Stimulated activated memory B cell treated with anti-CD40 and anti-IgM and Interleukin-4, amounts not matched to agents 10 μg/mL and 1 μg/mL and 100 μg/mL, for 72 hours (primary cell): ENCODE results near the gene PIK3CA.
"Not testable (repeated sequence)": the region's sequence is repeated elsewhere in the genome, so short reads cannot be mapped to it uniquely, and the experiment has no call there.

Source experiments
- ATAC-seq: fragments of 150-1000 bp; cut with Tn5 transposase; 2 replicates; pipeline ENCODE4 v1.10.0; 2021
- H3K27ac Mint-ChIP-seq: one replicate; pipeline ENCODE4 v1.8.0; 2022; ENCODE audit warnings: mild to moderate bottlenecking, mixed read lengths
- H3K27me3 Mint-ChIP-seq: one replicate; pipeline ENCODE4 v1.8.0; 2022; ENCODE audit warnings: mixed read lengths
- H3K36me3 Mint-ChIP-seq: one replicate; pipeline ENCODE4 v1.8.0; 2022; ENCODE audit warnings: mixed read lengths
- H3K4me1 Mint-ChIP-seq: one replicate; pipeline ENCODE4 v1.8.0; 2022; ENCODE audit warnings: mixed read lengths
- H3K4me3 Mint-ChIP-seq: one replicate; pipeline ENCODE4 v1.8.0; 2022; ENCODE audit warnings: mild to moderate bottlenecking, moderate library complexity, mixed read lengths
- H3K9me3 Mint-ChIP-seq: one replicate; pipeline ENCODE4 v1.8.0; 2022; ENCODE audit warnings: mixed read lengths

PIK3CA gene

GRCh38 chr3:179257742-179258141, 109.6 kb downstream of the PIK3CA start:
- peaks cover 40% of the 10 kb centered on the region for H3K4me1 Mint-ChIP-seq
- not testable (repeated sequence) for H3K36me3 Mint-ChIP-seq, ATAC-seq, H3K27ac Mint-ChIP-seq, H3K27me3 Mint-ChIP-seq, H3K4me3 Mint-ChIP-seq
- H3K9me3 Mint-ChIP-seq: peaks cover 11% of the 10 kb centered on the region

DNA sequence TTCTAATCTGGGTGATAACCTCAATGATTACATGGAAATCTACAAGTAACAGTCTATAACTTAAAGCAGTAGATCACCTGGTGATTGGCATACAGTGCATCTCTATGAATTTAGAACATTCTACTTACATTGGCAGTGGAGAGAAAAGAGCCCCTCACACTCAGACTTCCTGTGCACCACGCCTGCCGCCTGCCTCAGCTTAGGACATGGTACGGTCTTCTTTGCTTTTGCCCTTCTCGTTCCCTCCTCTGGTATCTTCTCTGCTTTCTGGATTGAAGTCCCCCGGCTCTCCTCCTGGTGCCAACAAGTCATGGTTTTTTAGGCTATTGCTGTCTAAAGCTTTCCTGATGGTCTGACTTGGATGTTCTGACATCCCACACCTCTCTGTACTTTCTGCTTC, 110.7 kb downstream of the PIK3CA start:
- Mint-ChIP-seq H3K36me3 (no peaks in the 10 kb centered on the region), H3K9me3 (peaks cover 11% of the 10 kb centered on the region), H3K4me3 (peak overlapping the region; percentile 59), H3K27me3 (no peaks in the 10 kb centered on the region), H3K27ac (peak overlapping the region; percentile 18), H3K4me1 (peaks cover 40% of the 10 kb centered on the region)
- ATAC-seq: no peak

DNA sequence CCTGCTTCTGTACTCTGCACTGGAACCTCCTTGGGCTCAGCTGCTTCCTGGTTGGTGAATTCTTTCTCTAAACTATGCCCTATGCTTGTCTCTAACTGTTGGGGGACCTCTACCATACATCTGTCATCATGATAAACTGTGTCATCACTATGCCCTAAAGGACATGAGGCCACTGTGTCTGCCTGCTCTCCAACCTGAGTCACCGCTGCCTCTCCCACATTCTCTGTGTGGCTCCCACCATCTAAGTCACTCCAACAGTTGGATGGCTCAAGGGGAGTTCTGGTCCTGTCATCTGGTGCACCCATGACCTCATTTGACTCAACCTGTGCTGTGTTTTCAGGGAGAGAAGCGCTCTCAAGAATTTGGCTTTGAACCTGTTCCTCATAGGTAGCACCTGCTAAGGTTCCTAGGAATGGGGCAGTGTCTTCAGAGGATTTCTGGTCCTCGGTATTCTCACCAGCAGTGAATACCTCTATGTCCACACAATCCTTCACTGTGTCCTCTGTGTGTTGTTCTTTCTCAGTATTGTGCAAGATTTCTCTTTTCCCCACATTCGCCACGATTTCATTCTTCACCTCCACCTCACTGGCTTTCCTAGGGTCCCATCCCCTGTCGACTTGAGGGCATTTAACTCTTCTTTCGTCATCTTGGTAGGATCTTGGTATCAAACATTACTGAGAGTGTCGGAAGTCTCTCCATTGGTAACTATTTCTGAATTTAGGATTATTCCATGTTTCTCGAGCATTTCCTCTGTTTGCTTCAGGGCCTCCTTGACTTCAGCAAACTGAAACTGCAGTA, 112.0 kb downstream of the PIK3CA start:
- H3K36me3 Mint-ChIP-seq, H3K27me3 Mint-ChIP-seq, ATAC-seq: not testable (repeated sequence)
- peaks cover 11% of the 10 kb centered on the region for H3K9me3 Mint-ChIP-seq
- peaks cover 49% of the 10 kb centered on the region for H3K4me1 Mint-ChIP-seq
- H3K27ac Mint-ChIP-seq: peak overlapping the region; percentile 18
- peak overlapping the region; percentile 74 for H3K4me3 Mint-ChIP-seq

DNA sequence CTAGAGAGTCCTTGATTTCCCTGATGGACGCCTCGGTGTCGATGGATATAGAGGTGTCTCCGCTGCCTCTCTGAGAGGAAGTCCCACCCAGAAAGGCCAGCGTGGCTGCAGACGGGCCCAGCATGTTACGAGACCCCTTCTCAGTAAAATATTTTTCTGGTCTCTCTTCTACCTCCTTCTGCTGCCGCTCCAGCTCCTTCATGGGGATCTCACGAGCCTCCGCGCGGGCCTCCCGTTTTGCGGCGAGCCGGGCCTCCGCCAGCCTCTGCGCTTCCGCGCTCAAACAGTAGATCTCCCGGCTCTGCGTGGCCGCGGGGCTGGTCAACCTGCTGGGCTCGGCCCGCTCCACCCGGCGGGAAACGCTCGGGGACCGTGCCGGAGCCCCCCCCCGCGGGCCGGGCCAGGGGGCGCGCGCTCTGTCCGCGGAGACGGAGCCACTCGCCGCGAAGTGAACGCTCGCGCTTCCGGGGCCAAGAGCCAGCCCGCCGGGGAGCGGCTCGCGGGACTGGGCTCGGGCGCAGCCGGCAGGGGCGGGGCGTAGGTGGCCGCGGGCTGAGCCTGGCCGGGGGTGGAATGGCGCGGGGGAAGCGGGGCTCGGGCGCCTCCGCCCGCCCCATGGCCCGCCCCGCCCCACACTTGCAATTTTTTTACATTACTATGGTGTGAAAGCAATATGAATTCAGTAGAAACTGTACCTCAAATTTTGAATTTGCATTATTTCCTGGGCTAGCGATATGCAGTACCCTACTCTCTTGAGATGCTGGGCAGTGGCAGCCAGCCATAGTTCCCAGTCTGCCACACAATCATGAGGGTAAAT, 113.0 kb downstream of the PIK3CA start:
- Mint-ChIP-seq H3K36me3 (no peaks in the 10 kb centered on the region), H3K4me3 (peak overlapping the region; percentile 74), H3K27ac (peak overlapping the region; percentile 18), H3K27me3 (no peaks in the 10 kb centered on the region), H3K4me1 (peaks cover 50% of the 10 kb centered on the region), H3K9me3 (peaks cover 11% of the 10 kb centered on the region)
- peak; percentile 92 for ATAC-seq

DNA sequence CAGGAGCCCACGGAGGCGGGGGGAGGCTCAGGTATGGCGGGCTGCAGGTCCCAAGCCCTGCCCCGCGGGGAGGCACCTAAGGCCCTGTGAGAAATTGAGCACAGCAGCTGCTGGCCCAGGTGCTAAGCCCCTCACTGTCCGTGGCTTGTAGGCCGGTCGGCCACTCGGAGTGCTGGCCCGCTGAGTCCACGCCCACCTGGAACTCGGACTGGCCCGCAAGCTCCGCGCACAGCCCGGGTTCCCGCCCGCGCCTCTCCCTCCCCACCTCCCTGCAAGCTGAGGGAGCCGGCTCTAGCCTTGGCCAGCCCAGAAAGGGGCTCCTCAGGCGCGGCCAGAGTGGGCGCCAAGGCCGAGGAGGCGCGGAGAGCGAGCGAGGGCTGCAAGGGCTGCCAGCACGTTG, 115.0 kb downstream of the PIK3CA start:
- peaks cover 56% of the 10 kb centered on the region for H3K4me1 Mint-ChIP-seq

GRCh38 chr3:179264449-179264848, 116.3 kb downstream of the PIK3CA start:
- H3K36me3 Mint-ChIP-seq: no peaks in the 10 kb centered on the region
- no peaks in the 10 kb centered on the region for H3K27me3 Mint-ChIP-seq
- ATAC-seq: no peak
- H3K4me1 Mint-ChIP-seq: peaks cover 55% of the 10 kb centered on the region
- no peak overlapping the region for H3K4me3 Mint-ChIP-seq
- H3K9me3 Mint-ChIP-seq: peaks cover 11% of the 10 kb centered on the region
- no peak overlapping the region for H3K27ac Mint-ChIP-seq

More for the DNA sequence above, 115.0 kb downstream of the PIK3CA start:
- peaks cover 11% of the 10 kb centered on the region for H3K9me3 Mint-ChIP-seq
- no peaks in the 10 kb centered on the region for H3K27me3 Mint-ChIP-seq
- no peaks in the 10 kb centered on the region for H3K36me3 Mint-ChIP-seq
- no peak overlapping the region for H3K4me3 Mint-ChIP-seq
- H3K27ac Mint-ChIP-seq: no peak overlapping the region
- ATAC-seq: no peak

DNA sequence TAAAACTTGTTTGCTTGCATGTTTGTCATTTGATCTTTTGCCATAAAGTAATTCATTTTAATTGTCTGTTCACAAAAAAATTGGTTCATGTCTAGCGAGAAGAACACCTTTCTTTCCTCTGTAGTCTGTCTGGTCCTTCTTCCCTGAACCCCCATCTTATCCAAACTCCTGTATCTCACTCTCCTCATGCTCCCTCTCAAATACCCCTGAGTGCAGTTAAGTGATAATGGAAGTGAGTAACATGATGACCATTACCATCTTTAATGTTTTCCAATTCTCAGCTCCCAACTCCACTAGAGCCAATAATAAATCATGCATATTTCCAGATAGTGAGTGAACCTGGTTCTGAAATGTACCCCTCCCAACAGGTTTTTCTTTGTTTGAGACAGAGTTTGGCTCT, 116.9 kb downstream of the PIK3CA start:
- no peaks in the 10 kb centered on the region for H3K36me3 Mint-ChIP-seq
- no peak overlapping the region for H3K4me3 Mint-ChIP-seq
- H3K4me1 Mint-ChIP-seq: peaks cover 48% of the 10 kb centered on the region
- no peaks in the 10 kb centered on the region for H3K27me3 Mint-ChIP-seq
- ATAC-seq: no peak
- H3K9me3 Mint-ChIP-seq: peaks cover 5% of the 10 kb centered on the region
- H3K27ac Mint-ChIP-seq: peak overlapping the region; percentile 90

GRCh38 chr3:179265875-179266274, 117.7 kb downstream of the PIK3CA start:
- peaks cover 40% of the 10 kb centered on the region for H3K4me1 Mint-ChIP-seq
- no peaks in the 10 kb centered on the region for H3K9me3 Mint-ChIP-seq
- no peaks in the 10 kb centered on the region for H3K27me3 Mint-ChIP-seq
- no peaks in the 10 kb centered on the region for H3K36me3 Mint-ChIP-seq
- H3K4me3 Mint-ChIP-seq: peak overlapping the region; percentile 66
- H3K27ac Mint-ChIP-seq: peak overlapping the region; percentile 90
- ATAC-seq: peak; percentile 90

DNA sequence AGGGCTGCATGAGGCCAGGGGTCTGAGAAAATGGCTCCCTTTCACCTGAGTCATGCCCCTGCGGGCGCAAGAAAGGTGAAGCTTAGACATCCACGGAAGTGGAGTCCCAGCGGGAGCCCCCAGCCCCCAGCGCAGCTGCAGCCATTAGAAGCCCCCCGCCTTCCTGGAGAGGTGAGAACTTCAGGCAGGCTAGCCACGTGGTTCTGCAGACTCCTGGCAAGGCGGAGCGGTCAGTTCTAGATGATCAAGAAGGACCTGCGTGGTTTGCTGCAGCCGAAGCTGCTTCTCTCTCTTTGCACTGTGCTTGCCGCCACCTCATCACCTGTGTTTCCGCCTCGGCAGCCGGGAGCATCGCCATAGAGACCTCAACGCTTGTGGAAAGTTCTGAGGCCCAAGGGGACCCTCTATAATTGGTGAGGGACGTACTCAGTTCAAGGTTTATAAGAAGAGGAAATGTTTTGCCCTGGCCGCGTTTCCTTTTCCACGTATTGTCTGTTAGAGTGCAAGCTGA, 118.6 kb downstream of the PIK3CA start:
- Mint-ChIP-seq H3K4me3 (peak overlapping the region; percentile 66), H3K9me3 (no peaks in the 10 kb centered on the region), H3K4me1 (peaks cover 38% of the 10 kb centered on the region), H3K27ac (peak overlapping the region; percentile 90), H3K27me3 (no peaks in the 10 kb centered on the region), H3K36me3 (no peaks in the 10 kb centered on the region)
- ATAC-seq: peak; percentile 85

DNA sequence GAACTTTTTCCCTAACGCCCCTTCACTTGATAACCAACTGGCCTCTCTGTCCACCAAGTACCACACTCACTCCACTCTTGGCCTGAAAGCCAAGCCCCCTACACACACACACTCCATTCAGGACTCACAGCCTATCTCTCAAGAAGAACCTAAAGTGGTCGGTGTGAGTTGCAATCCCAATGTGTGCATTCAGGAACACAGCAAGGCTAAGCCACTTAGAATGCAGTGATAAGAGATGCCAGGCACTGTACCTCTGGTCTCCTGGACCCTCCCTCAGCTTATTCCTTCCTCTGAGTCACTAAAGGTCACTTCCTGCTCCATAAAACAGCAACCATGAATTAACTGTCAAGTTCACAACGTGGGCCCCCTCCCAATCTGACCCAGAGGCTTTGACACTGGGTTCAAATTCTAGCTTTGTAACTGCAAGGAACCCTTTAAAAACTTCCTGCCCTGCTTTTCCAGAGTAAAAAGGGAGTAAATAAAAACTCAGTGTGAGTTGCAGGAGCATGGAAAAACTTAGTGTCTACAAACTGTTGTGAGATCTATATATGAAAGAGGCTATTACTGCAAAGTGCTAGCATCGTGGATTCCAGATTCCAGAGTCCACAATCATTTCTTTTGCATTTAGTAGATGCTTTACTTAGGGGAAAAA, 120.4 kb downstream of the PIK3CA start:
- H3K4me3 Mint-ChIP-seq: peak overlapping the region; percentile 27
- peak overlapping the region; percentile 73 for H3K27ac Mint-ChIP-seq
- H3K9me3 Mint-ChIP-seq: no peaks in the 10 kb centered on the region
- H3K36me3 Mint-ChIP-seq: no peaks in the 10 kb centered on the region
- peaks cover 38% of the 10 kb centered on the region for H3K4me1 Mint-ChIP-seq
- H3K27me3 Mint-ChIP-seq: no peaks in the 10 kb centered on the region
- ATAC-seq: no peak

DNA sequence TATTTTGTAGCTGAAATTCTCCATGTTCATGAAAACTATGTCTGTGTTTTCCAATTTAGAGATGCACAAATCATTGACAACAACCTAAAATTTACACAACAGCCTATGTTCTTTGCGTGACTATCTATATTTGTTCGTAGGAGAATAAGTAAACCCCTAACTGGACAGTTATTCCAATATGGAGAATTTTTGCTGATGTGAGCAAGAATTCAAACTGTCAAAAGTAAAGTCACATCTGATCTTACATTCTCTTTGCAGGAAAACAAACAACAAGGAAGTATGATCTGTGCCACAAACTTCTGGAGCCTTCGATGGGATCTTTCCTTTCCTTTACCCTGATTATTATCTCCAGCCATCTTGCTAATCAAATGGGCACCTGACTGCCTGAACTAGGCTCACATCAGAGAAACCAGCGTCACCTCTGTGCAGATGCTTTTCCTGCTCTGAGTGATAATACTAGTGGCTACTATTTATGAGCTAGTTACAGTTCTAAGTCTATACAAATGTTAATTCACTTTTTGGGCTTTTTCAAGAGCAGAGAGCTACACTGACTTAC, 121.1 kb downstream of the PIK3CA start:
- Mint-ChIP-seq H3K4me1 (peaks cover 38% of the 10 kb centered on the region), H3K4me3 (no peak overlapping the region), H3K27me3 (no peaks in the 10 kb centered on the region), H3K27ac (no peak overlapping the region), H3K9me3 (no peaks in the 10 kb centered on the region), H3K36me3 (no peaks in the 10 kb centered on the region)
- no peak for ATAC-seq

- no peaks in the 10 kb centered on the region for H3K9me3 Mint-ChIP-seq
- no peak for ATAC-seq
- no peaks in the 10 kb centered on the region for H3K36me3 Mint-ChIP-seq
- H3K27ac Mint-ChIP-seq: no peak overlapping the region
- H3K4me1 Mint-ChIP-seq: peaks cover 9% of the 10 kb centered on the region
- no peak overlapping the region for H3K4me3 Mint-ChIP-seq
- H3K27me3 Mint-ChIP-seq: no peaks in the 10 kb centered on the region
Measured at GRCh38 chr3:179272385-179272784, 124.2 kb downstream of the PIK3CA start.

- H3K36me3 Mint-ChIP-seq, H3K4me1 Mint-ChIP-seq, H3K27ac Mint-ChIP-seq, H3K27me3 Mint-ChIP-seq, ATAC-seq, H3K4me3 Mint-ChIP-seq, H3K9me3 Mint-ChIP-seq: not testable (repeated sequence)
Measured at GRCh38 chr3:179274434-179274833, 126.3 kb downstream of the PIK3CA start.

GRCh38 chr3:179276001-179276400, 127.8 kb downstream of the PIK3CA start:
- Mint-ChIP-seq H3K27ac (no peak overlapping the region), H3K4me1 (no peaks in the 10 kb centered on the region), H3K27me3 (no peaks in the 10 kb centered on the region), H3K4me3 (no peak overlapping the region), H3K36me3 (no peaks in the 10 kb centered on the region), H3K9me3 (no peaks in the 10 kb centered on the region)
- ATAC-seq: no peak

DNA sequence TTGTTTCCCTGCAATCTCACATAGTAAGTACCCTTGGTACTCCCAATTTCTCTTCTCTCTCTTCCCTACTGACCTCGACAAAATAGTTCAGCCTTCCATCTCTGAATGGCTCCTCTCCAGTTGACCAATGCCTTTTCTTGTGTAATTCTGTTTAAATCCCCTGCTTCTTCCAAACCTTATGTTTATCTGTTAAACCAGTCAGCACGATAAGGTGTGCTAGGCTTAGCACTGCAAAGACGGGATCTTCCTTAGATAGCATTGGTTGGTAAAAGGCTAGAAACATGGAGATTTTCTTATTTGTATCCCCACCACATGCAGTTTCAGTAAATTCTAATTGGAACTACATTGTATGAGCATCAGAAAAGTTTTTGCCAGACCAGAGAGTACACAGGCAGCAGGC, 128.6 kb downstream of the PIK3CA start:
- no peaks in the 10 kb centered on the region for H3K9me3 Mint-ChIP-seq
- no peak overlapping the region for H3K4me3 Mint-ChIP-seq
- no peak overlapping the region for H3K27ac Mint-ChIP-seq
- H3K36me3 Mint-ChIP-seq: no peaks in the 10 kb centered on the region
- no peaks in the 10 kb centered on the region for H3K27me3 Mint-ChIP-seq
- no peak for ATAC-seq
- H3K4me1 Mint-ChIP-seq: no peaks in the 10 kb centered on the region
